Stimulated activated CD8-positive, alpha-beta memory T cell treated with anti-CD3 and anti-CD28 coated beads, Interleukin-12 subunit alpha, Interleukin-12 subunit beta, amount 100 ng/mL, for 4 hours (primary cell): ENCODE measurements around the gene FAF1.

Experiments
- DNase-seq: peaks from one replicate; pipeline ENCODE4 v3.0.0-alpha.2; 2020; ENCODE audit warnings: low read depth

The FAF1 gene

DNA sequence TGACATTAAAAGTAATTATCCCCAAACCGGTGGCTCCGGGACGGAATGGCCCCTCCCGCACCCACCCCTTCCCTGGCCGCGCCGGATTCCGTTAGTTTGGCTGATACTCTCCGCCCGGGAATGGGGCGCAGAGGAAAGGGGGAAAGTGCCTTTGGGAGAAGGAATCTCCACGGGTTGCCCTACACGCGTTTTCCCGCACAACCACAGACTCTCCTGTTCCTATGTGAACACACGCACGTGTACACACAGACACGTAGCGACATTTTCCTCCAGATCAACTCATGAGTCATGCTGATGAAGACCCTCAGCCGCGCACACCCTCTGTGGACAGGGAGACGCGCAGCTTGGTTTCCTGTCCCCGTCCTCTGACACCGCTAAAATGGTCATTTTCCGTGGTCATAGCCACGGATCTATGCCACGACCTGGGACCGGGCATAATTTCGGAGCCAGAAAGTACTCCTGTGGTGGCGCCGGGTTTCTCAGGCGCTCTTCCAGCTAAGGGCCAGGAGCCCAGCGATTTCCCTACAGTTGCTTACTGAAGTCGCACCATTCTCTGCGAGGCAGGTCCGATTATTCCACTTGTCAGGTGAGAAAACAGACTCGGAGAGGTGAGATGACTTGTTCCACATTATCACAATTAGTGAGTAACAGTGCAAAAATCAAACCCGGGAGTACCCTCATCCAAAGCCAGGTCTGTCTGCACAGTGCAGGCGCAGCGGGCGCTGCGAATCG, 532.8 kb downstream of the FAF1 start:
- no peak for DNase-seq

DNA sequence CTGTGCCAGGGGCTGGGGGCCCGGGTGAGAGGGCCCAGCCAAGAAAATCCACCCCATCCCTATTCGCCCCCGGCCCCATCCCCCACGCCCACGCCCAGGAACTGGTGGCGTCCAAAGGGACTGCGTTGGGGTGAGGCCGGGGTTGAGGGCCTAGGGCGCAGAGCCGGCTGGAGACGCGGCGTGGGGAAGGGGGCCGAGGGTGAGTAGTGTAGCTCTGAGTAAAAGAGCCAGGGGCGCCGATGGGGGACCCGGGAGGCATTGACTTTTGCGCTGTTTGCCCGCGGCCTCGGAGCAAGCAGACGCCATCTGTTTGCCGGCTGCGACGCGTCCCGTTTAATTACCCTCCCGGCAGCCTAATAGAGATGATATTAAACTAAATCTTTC, 533.4 kb downstream of the FAF1 start:
- DNase-seq: no peak

DNA sequence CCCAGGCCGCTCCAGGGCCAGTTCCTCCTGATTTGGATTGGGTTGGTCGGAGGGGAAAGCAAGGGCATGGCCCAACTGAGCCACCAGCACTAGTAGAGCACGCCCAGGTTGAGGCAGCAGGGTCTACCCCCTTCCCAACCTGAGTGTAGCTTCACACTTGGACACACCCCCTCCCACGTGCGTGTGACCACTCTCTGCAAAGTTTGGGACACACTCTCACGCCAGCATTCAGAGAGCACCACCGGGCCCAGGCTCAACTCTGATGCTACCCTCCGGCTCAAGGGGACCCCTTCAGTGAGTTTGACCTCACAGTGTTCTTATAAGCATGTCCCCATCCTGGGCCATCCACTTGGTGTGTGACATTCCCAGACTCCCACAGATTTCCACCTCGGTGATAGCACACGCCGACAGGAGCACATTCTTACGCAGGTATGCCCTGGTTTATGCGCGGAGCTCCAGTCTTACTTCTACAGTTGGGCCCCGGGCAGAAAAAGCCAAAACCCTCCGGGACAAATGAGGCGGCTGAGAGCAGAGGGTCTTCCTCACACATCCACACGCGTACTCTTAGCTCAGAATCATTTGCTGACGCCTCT, 533.9 kb downstream of the FAF1 start:
- no peak for DNase-seq

DNA sequence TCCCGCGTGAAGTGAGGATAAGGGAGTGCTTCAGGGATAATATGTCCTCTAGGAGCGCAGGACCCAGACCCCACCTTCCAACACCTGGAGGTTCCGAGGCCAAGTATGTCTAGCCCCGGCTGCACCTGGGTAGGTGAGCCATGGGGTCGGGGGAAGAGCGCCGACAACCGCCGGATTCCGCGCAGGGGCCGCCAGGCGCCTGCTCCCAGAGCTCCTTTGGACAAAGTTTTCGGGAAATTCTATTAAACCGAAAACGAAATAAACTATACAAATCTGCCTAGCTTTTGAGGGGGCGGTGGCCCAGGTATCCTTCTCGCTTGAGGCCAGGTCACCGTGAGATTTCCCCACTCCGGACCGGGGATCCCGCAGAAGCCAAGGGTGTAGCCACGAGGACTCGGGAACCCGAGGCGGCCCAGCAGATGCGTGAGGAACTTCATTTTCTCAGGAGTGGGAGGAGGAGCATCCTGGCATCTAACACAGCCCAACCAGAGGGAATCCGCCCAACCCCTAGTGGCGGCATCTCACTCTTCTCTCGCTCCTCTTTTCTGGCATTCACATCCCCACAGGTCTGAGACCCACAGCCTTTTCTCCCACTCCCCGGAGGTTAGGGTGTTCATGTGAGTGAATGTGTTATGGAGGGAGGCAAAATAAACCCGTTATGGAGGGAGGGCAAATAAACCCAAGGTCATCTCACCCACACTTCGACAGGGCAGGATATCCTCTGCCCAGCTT, 534.5 kb downstream of the FAF1 start:
- no peak for DNase-seq

DNA sequence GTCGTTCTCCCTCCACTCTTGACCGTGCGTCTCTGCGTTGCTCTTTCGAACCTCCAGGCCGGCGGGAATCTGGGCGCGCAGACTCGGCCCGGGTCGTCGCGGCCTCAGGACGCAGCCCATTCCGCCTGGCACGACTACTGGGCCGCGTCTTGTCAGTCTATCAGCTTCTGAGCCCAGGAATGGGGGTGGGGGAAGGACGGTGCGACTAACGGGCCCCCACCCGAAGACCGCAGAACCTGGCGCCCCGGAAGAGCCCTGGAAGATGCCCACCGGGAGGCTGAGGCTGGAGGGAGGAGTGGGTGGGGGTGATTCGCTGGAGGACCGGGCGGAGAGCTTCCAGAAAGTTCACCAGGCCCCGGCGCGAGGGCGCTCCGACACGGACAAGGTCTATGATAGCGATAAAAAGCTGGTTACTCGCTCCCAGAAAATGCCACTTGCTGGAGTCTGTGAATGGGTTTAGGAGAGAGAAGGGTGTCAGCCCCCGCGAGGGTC, 535.1 kb downstream of the FAF1 start:
- no peak for DNase-seq

DNA sequence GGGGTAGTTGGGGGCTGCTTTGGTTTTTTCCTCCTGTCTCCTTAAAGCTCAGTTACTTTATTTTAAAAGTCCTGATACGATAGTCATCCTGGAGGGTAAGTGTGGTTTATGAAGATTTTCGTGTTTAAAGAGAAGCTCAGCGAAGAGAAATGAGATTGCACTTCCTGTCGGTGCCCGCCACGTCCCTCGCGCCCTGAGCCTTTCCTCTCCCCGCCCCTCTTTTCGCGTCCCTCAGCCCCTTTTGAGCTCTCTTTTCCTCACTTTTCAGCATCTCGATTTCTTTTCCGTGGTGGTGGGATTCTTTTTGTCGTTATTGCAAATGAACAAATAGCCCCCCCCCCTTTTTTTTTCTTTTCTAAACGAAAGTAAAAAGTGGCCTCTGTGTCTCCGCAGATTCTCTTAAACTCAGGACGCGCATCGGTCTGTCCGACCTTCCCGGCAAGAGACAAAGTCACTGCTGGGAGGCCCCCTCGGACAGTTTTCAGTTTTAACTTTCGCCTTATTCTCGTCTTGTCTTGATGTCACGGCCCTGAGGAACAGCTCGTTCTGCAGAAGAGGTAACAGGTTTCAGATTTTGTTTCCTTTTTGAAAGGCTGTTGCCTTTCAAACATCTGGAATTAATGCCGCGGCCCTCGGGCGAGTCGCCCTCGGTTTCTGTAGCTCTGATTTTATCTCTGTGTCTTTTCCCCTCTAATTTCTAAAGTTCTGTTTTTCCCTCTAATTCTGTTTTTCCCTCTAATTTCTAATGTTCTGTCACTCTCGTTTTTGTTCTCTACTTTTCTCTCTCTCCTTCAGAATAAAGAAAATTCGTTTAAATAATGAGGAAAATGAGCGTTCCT, 535.8 kb downstream of the FAF1 start:
- DNase-seq: no peak

DNA sequence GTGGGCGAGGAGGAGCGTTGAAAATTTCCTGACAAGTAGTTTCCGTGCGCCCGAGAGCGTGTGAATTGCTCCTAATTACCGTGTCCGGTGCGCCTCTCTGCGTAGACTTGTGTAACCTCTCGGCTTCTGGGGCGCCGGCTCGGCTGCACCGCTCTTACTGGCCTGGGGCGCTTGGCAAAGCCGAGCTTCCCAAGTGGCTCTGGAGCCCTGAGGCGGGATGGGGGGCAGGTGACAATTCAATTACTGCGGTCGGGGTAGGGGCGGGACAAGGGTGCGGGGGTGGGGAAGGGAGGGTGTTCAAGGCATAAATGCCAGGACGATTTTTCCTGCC, 536.4 kb downstream of the FAF1 start:
- no peak for DNase-seq

DNA sequence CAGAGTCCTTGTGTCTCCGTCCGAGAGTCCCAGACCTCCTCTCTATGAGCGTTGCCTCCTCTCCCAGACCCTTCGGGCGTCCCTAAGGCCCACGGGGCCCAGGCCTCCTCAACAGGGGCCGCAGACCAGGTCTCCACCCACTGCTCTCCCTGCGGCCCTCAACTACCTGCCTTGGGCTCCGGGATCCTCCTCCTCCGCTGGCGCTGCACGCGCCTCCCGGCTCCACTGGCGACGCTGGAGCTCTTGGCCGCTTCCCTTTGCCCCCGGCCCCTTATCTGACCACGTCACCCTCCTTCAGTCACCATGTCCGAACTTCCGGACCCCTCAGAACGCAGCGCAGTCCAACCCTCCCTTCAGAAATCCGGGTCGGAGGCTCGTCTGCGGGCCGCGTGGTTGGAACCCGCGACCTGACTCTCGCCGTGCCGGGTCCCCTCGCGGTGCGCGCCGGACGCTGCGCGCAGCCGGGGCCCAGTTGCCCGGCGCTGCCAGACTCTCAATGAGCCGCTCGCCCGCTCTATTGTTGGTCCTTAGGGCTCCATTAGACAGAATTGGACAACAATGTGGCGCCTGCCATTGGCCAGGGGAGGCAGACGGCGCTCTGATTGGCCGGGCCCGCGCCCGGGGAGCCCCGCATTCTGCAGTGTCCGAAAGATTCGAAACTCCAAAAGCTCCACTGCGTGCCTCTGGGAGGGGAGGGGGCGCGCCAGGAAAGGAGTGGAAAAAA, 537.0 kb downstream of the FAF1 start, which contains the start of gene DMRTA2:
TSS of gene DMRTA2 (minus strand) at position 498 of the 724 bp plus-strand sequence. CDS start 1,907 bp downstream, outside the sequence.
- DNase-seq: no peak

DNA sequence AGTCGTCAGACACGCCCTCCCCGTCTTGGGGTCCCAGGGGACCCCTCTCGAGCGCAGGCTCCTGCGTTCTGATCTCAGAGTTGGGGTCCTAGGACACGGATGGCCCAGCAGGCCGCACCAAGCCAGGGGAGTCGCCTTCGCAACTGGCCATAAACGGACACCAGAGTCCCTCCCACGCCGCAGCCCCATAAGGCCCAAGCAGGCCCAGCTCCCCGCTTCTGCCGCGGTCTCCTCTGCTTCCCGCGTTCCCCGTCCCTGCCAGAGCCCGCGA, 537.5 kb downstream of the FAF1 start:
- no peak for DNase-seq

DNA sequence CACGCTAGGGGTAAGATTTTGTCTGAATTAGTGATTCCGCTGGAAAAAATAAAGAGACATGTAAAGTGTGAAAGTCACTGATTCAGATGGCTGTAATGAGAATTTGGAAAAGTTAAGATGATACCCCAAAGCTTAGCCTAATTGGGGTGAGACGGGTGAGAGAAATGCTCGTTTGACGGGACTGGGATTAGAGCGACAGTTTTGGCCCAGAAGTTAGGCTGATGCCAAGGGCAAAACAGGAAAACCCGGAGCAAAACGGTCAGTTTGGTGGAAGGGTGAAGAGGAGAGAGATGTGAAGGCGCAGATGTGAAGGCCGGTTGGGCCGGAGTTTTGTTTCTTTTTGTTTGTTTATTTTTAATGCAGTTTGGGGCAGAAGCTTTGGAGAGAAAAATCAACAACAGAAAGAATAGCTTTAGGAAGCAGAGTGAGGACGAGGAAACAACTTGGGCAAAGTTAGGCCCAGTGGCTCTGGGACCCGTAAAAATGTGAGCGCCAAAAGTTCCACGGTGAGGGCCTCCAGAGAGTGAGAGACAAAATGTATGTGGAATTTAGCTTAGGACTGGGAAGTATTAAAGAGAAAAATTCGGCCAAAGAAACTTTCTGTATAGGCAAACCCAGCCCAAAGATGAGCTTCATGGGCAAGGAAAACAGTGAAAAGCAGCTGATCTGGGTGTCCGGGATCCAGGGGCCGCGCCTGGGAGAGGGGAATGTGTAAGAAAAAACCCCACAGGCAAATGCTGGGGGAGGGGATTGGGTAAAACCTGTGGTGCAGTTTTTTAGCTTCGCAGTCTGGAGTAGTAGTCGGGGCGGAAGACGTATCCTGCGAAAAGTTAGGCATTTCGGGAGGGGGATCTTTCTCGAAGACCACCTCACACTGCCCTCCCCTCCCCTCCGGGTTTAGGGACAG, 538.0 kb downstream of the FAF1 start:
- no peak for DNase-seq

DNA sequence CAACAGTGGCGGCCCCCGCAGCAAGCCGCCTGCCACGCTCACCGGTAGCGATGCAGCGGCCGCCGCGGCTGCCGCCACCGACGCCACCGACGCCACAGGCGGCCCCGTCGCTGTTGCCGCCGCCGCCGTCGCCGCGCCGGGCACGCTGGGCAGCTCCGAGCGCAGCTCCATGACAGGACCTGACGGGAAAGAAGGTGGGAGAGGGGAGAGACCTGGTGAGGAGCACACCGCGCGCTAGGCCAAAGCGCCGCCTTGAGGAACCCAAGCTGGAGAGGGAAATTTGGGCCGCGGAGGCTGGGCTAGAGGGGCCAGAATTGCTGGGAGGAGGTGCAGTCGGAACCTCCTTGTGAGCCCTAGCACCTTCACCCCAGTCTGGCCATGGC, 538.7 kb downstream of the FAF1 start:
- DNase-seq: no peak

DNA sequence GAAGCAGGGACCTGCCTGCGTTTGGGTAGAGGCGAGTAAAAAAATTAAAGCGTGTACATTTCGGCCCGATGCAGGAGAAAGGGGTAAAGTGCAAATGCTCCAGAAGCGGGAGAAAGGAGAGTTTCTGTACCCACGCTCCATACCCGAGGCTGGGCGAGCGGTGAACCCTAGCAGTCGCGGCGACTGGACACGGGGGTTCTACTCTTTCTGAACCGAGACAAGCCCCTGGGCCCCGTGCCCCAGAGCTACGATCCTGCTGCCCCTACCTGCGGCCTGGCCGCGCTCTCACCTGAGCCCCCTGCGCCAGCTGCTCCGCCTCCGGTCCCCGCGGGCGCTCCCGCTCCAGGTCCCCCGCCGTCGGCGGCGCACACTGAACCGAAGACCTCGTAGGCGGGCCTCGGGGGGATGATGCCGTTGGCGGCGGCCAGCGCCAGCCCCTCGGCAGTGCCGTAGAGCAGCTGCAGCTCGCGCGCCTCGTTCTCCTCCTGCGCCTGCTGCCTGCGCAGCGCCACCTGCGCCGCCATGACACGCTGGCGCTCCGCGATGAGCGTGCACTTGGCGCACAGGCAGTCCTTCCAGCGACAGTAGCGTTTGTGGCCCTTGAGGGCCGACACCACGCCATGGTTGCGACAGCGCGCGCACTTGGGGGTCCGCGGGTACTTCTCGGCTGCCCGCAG, 539.2 kb downstream of the FAF1 start:
- no peak for DNase-seq

DNA sequence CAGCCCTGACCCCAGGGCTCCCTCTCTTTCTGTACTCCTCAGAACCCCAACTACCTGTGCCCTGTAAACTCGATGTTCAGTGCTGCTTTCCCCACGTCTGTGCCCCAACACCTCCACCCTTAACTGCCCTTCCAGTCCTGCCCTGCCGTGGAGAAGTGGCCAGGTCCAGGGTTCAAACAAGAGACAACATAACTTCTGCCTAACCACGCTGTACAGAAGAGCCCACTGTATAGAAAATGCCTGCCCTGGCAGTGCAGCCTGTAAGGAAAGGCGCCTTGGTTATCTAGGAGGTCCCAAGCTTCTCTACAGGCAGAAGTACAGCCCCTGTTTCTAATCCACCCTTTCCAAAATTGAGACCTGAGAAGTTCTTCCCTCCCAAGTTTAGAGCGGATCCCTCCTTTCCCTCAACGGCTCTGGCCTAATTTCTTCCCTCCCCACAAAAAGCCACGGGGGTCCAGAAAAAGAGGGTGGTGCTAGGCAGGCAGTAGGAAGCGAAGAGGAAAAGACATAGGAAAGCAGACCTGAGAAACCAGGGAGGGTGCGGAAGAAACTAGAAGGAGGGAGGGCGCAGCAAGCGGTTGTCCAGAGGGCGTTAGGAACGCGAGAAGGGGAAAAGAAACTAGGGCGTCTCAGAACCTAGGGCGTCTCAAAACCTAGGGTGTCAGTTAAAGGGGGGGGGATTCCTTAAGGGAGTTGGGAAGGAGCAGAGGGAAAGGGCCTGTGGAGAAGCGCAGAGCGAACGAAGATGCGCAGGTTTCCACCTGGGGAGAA, 540.0 kb downstream of the FAF1 start:
- no peak for DNase-seq

DNA sequence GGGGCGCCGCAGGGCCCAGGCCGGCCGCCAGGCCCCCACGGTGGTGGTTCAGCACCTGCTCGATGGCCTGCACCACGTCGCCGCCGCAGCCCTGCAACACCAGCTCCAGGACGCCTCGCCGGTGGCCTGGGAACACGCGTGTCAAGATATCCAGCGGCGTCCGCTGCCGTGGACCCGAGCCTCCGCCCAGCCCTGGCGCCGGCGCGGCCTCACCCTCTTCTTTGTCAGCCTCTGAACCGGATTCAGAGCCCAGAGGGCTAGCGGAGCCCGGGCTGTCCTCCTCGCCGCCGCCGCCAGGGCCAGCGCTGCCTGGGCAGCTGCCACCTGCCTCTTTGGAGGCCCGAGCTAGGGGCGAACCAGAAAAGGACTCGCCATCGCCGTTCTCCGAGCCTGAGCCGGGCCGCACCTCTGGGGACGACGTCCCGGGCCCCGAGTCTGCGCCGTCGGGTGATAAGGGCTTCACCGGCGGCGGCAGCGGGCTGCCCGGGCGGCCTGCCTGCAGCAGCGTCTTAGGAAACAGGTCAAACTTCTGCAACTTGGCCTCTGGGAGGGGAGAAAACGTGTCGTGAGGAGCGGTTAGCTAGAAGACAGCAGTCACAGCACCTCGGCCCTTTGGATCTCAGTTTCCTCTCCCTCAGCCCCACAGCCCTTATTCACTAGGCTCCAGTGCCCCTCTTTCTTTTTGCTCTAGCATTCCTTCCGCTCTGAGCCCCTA, 540.7 kb downstream of the FAF1 start:
- no peak for DNase-seq

DNA sequence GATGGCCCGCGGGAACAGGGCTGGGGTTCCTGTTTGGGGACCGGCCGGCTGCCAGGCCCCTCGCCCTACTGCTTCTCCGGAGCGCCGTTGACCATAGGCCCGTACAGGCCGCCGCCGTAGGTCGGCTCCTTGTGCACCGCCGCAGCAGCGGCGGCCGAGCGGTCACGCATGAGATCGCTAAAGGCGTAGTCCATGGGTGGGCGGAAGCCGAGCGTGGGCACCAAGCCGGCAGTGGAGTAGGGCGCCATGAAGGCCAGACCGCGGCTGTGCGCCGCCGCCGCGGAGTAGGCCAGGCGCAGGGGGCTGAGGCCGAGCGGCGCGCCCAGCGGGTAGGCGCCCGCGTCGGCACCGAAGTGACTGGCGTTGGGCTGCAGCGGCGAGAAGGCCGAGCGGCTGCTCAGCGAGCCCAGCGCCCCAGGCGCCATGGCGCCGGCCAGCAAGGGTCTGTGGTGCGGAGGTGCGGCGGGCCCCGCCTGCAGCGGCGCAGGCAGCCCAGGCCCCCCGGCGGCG, 541.4 kb downstream of the FAF1 start:
- no peak for DNase-seq

DNA sequence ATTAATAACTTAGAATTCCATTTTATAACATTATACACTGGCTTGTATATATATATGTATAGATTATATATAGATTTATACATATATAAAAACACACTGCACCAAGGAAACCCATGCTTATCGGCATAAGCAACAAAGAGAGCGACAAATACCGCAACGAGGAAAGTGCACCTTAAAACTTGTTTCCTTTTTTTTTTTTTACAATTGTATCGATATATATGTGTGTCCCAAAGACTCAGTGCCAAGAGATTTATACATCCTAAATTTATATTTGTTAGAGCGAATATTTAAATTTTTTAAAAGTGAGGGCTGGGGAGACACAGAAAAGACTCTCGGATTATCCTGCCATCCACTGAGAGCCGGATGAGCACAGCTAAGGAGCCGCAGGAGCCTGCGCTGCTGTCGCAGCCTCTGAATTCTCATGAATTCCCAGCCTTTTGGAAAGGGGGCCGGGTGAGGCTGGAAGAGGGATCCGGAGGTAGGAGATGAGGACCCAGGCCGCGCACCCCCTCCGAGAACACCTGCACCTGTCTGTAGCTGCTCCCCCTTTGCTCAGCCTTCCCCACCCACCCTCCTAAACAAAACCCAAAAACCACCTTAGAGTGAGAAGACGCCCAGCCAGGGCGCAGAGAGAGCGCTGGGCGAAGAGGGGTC, 542.0 kb downstream of the FAF1 start:
- DNase-seq: no peak

DNA sequence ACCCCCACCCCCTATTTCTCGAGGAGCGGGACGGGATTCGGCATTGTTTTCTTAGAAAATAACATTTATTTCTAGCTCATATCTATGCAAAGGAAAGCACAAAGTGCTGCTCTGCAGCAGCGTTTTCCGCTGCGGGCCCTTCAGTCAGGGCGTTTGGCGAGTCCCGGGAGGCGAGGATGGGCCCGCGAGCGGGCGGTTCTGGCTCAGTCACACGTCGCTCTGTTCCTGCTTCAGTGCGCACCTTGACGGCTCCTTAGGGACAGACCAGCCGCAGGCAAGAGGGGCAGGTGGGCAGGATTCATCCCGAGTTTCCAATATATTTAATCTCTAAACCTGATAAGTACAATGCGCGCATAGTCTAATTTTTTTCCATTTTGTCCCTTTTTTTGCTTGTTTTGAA, 542.6 kb downstream of the FAF1 start:
- DNase-seq: no peak
